Stimulated activated CD4-positive, alpha-beta T cell treated with anti-CD3 and anti-CD28 coated beads, Interleukin-1b, Interleukin-23, amount 100 ng/mL, for 24 hours (primary cell): Measurements from ENCODE around the gene SLC30A7.
"Not testable (repeated sequence)": the region's sequence is repeated elsewhere in the genome, so short reads cannot be mapped to it uniquely, and the experiment has no call there.

Experiments used
- DNase-seq, 4 experiments: peaks; one replicate each; pipeline ENCODE4 v3.0.0-alpha.2; 2020; ENCODE audit warnings: low read depth in 4 of 4, low spot score in 1 of 4

The SLC30A7 gene

GRCh38 chr1:100889869-100890482, 5.9 kb upstream of the SLC30A7 start:
- not testable (repeated sequence) for DNase-seq

- no peak for DNase-seq
Measured at GRCh38 chr1:100891380-100891779, 4.5 kb upstream of the SLC30A7 start.

- no peak for DNase-seq
Measured at GRCh38 chr1:100892554-100892953, 3.3 kb upstream of the SLC30A7 start.

- no peak for DNase-seq
Measured at GRCh38 chr1:100893718-100894117, 2.2 kb upstream of the SLC30A7 start.

GRCh38 chr1:100894603-100895539, 1.0 kb upstream of the SLC30A7 start, which contains the start of gene EXTL2:
Gene EXTL2 (minus strand): TSS chr1:100894842. CDS start chr1:100888757, 6,085 bp downstream.
- peak; percentile 23 to 63 (median 46) for DNase-seq

GRCh38 chr1:100896481-100896982, 642 bp downstream of the SLC30A7 start:
- DNase-seq: peak in 3 of 4 experiments; percentile 8 to 15 (median 13)

- DNase-seq: no peak
Measured at GRCh38 chr1:100902365-100902764, 6.5 kb downstream of the SLC30A7 start.

- no peak for DNase-seq
Measured at GRCh38 chr1:100903777-100904176, 7.9 kb downstream of the SLC30A7 start.

- no peak for DNase-seq
Measured at GRCh38 chr1:100904528-100904927, 8.6 kb downstream of the SLC30A7 start.

GRCh38 chr1:100905181-100905580, 9.3 kb downstream of the SLC30A7 start:
- no peak for DNase-seq

GRCh38 chr1:100907887-100908286, 12.0 kb downstream of the SLC30A7 start:
- DNase-seq: no peak

GRCh38 chr1:100909018-100909417, 13.1 kb downstream of the SLC30A7 start:
- no peak for DNase-seq

GRCh38 chr1:100912019-100912418, 16.1 kb downstream of the SLC30A7 start:
- DNase-seq: no peak

GRCh38 chr1:100921110-100921706, 25.3 kb downstream of the SLC30A7 start:
- no peak for DNase-seq

GRCh38 chr1:100924212-100924611, 28.3 kb downstream of the SLC30A7 start:
- DNase-seq: no peak

- no peak for DNase-seq
Measured at GRCh38 chr1:100924991-100925390, 29.1 kb downstream of the SLC30A7 start.

- no peak for DNase-seq
Measured at GRCh38 chr1:100926240-100926639, 30.4 kb downstream of the SLC30A7 start.

GRCh38 chr1:100927276-100927675, 31.4 kb downstream of the SLC30A7 start:
- no peak for DNase-seq

GRCh38 chr1:100928128-100928527, 32.2 kb downstream of the SLC30A7 start:
- DNase-seq: no peak

- no peak for DNase-seq
Measured at GRCh38 chr1:100930494-100930893, 34.6 kb downstream of the SLC30A7 start.

GRCh38 chr1:100931716-100932115, 35.8 kb downstream of the SLC30A7 start:
- DNase-seq: no peak

GRCh38 chr1:100933555-100933954, 37.7 kb downstream of the SLC30A7 start:
- DNase-seq: not testable (repeated sequence)
